Activated CD8-positive, alpha-beta memory T cell treated with anti-CD3 and anti-CD28 coated beads for 24 hours (primary cell): ENCODE results near the gene DGKD.

Experiments
- DNase-seq: peaks from one replicate; pipeline ENCODE4 v3.0.0-alpha.2; 2020

Gene DGKD

GRCh38 chr2:233464531-233465240 is 110.4 kb downstream of the DGKD start:
- DNase-seq: no peak

DNA sequence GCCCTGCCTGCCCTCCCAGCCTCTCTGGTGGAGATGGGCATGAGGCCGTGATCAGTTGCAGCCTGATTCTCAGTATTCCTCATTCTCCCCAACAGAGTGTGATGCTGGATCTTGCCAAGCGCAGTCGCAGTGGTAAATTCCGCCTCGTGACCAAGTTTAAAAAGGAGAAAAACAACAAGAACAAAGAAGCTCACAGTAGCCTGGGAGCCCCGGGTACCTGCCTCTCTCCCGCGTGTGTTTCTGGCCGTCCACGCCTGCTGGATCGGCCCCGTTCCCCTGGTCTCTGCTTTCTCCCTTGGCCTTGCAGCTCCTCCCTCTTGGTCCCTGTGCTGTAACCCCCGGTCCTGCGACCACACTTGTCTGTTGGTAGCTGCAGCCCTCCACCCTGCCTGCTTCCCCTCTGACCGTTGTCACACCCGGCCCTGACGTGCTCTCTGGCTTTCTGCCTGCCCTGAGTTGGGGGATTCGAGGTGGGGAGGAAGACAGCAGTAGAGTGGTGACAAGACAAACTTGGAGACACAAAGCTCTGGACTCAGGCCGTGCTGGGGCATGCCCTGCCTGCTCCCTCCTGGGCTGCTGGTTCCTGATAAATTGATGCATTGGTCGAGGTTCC is 112.8 kb downstream of the DGKD start:
- no peak for DNase-seq

GRCh38 chr2:233468047-233468740 is 113.9 kb downstream of the DGKD start:
- no peak for DNase-seq

- DNase-seq: no peak
These were observed 114.4 kb downstream of the DGKD start for GRCh38 chr2:233468741-233469110.

- no peak for DNase-seq
These were observed 115.1 kb downstream of the DGKD start for GRCh38 chr2:233469261-233470010.

GRCh38 chr2:233470011-233470687 is 115.9 kb downstream of the DGKD start:
- DNase-seq: no peak

GRCh38 chr2:233470839-233471238 is 116.5 kb downstream of the DGKD start:
- DNase-seq: no peak

DNA sequence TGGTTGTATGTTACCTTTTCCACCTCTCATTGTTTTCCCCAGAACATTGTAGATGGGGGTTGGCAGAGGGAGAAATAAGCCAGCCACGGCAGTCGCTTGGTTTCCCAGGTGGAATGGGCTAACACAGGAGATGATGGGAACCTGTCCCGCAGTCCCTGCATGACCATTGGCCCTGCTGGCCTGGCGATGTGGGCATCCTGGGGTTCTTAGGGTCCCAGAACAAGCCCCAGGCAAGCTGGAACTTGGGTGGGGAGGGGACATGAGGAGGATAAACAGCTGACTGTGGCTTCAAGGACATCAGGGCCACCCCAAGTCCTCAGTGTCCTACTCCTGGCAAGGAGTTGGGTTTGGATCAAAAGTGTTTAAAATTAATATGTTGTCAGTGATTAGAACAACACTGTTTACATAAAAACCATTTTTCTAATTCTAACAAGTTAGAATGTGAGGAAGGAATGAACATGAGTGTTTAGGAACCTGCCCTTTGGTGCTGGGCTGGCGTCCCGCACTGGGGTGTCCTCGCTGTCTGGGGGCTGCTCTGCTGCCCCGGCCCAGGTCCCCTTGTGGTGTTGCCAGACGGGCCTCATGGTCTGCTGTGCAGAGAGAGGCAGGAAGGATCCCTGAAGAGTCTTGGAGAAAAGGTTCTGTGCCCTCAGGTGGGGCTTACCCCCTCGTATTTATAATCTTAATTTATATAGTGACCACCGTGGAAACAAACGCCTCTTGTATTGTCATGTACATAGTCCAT is 117.2 kb downstream of the DGKD start:
- DNase-seq: peak; percentile 32

DNA sequence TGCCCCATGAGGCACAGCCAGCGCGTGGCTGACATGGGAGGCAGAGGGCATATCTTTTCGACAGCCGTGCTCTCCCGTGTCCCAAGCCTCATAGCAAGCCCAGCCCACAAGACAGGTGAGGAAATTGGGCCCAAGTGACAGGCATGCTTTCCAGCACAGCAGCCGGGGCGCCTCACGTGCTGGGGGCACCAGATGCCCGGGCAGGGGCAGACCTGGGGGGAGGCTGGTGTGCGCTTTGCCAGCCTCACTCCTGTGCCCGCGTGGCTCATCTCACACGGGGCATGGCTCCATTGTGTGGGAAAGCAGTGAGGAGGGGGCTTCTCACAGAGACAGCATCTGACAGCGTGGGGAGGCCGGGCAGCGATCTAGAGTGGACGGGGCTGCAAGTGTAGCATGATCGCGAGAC is 119.1 kb downstream of the DGKD start:
- peak; percentile 56 for DNase-seq

DNA sequence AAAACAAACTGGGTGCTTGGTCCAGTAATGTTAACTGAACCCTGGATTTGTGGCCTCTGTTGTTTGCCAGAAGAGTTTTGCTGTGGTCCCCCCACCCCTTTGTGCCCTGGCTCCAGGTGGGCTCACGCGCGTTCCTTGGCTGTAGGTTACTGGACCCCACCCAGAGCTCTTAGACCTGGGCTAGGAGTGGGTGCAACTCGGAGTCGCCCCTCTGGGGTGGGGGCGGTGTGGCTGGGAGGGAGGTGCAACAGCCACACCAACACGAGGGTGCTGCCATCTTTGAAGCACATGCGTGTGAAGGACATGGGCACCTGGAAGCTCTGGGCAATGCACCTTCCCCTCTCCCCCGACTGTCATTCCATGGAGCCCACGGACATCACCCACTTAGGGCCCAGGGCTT is 119.6 kb downstream of the DGKD start:
- DNase-seq: no peak

DNA sequence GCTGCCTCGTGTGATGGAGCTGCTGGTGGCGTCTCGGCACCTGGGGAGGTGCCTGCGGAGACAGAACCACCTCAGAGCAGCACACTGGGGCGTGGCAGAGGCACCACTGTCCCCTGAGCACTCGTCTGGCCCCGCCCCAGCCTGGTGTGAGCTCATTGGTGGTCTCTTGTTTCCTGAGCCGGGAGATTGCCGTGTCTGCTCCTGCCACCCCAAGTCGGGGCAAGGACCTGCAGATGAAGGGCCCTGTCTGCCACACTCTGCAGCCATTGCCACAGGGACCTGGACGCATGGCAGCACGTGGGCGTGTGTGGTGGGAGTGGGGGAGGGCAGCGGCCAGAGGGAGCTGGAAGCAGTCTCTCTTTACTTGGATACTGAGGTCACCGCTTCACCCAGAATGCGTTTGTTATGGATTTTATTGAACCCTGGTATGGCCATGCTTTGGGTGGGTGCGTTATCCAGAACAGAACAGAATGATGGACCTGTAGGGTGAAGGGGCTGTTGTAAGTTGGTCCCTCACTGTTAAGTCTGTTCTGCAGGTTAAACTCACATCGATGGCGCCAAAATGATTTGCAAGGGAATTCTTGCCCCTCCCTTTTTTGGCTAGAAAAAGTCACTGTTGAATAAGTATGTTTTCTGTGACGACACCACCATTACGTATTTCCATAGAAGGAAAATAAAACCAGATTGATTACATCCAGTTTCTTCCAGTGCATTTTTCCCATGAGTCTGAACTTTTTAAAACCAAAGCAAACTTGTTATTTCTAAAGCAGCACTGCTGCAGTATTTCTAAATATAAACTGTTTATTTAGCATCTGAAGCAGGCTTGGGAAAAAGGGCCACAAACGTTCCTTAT is 120.2 kb downstream of the DGKD start:
- no peak for DNase-seq

- no peak for DNase-seq
These were observed 121.7 kb downstream of the DGKD start for GRCh38 chr2:233476063-233476410.

DNA sequence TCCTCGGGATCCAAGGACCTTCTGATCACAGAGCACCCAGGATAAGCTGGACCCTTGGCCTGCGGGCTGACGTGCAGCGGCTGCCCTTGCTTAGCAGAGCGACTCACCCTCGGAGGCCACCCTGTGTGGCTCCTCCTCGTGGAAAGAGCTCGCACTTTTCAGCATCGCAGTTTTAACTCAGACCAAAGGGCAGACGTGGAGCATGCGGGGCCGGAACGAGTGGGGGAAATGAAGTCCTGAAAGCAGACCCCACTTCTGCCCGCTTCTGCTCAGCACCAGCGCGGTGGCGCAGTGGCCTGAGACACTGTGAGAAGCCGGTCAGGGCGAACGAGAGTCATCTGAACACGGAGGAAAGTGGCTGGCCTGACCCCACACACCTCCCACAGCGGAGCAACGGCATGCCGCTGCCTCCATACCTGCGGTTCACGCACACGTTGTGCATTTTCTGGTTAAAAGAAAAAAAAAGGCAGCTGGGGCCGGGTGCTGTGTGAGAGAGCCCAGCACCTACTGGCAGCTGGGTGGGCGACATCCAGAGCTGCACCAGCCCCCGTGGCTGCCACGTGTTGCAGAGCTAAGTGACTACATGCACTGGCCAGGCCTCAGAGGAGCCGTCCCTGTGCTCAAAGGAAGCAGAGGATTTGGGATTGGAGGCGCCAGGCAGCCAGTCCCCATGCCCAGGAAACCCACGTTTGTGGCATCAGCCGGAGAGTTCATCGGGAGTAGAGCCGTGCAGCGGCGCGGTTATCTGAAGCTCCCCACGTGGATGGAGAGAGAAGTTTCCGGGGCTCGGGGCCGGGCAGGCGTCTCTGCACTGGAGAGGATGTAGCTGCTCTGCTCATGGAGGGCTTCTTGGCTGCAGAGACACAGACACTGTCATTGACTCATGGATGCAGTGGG is 122.6 kb downstream of the DGKD start:
- DNase-seq: peak; percentile 55

DNA sequence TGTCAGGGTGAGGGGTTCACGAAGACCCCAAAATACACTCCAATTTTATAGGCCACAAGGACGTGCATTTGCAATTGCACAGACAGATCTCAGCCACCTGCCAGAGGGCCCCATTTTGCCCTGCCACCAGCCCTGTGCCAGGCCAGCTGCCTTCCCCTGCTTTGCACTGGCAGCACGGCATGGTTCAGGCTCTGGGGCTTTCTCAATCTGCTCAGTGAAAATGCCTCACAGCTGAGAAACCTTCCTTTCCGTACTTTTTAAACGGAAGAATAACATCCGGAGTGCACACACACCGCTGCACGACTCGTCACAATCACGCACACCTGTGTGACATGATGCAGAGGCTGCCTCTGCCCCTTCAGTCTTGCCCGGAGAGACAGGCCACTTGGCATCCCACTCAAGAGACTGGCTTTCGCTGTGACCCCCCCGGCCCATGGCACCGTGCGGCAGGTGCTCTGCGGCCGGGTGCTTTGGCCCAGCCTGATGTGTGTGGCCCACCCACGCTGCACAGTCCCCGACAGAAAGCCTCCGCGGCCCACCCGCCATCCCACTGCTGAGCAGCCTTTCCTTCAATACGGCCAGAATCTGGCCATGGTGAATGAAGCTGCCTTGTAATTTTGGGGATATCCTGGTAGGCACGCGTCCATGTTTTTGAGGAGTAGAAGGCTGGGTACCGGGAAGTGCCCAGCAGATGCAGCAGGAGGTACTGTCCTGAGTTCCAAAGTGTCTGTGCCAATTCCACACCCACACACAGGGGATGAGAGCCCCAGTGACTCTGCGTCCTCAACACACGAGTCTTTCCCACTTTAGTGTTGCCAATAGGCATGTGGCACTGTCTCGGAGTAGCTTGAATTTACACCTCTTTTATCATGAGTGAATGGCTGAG is 123.5 kb downstream of the DGKD start:
- no peak for DNase-seq

DNA sequence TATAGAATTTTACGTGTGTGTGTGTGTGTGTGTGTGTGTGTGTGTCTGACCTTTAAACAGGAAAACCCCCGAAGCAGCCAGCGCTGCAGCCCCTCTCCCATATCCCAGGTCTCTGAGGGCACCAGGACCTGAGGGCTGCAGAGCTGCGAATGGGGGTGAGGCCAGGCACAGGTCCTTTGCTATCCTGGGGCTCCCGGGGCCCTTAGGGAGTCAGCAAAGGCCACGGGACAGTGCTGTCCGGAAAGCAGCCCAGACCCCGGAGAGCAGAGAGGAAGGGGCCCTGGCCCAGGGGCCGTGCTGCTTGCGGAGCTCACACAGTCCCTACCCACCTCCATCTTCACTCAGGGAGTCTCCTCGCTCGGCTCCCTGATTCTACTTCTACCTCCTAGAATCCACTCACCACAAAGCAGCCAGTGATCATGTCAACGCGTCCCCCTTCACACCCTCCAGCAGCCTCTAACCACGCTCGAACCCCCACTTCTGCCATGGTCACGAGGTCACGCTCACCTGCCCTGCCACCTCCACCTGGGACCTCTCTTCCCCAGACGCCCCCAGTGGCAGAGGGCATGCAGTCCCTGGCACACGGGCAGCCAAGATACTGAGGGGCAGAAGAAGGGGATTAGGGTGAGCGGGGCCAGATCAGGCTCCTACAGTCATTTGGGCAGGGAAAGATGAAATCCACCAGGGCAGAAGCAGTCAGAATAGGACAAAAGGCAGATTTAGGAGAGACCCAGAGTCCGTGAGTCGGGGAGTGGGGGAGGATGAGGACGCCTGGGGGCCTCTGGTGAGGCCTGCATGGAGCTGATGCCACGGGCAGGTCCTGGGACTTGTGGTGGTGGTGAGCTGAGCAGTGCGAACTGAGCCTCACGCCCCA is 125.6 kb downstream of the DGKD start:
- no peak for DNase-seq

GRCh38 chr2:233480490-233481202 is 126.4 kb downstream of the DGKD start:
- DNase-seq: no peak

GRCh38 chr2:233481368-233482142 is 127.3 kb downstream of the DGKD start:
- DNase-seq: no peak
